Smooth muscle cell of the coronary artery (primary cell): ENCODE results near the gene VIPR2. TPM values are rescaled to one million over a fixed set of nuclear protein-coding genes. Genes with fewer than 3 reads are reported as not detected.

Experiments
- total RNA-seq: library from RNA; depleted of rRNA; stranded (reverse); fragments of >200 nt; gene quantifications from 2 replicates; pipeline ENCODE4 v1.2.3, GENCODE V29; 2014; ENCODE audit warnings: low replicate concordance

Gene VIPR2, protein sequence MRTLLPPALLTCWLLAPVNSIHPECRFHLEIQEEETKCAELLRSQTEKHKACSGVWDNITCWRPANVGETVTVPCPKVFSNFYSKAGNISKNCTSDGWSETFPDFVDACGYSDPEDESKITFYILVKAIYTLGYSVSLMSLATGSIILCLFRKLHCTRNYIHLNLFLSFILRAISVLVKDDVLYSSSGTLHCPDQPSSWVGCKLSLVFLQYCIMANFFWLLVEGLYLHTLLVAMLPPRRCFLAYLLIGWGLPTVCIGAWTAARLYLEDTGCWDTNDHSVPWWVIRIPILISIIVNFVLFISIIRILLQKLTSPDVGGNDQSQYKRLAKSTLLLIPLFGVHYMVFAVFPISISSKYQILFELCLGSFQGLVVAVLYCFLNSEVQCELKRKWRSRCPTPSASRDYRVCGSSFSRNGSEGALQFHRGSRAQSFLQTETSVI
- 0.23 TPM in 1 of 2 replicates, not detected in the other for total RNA-seq

DNA sequence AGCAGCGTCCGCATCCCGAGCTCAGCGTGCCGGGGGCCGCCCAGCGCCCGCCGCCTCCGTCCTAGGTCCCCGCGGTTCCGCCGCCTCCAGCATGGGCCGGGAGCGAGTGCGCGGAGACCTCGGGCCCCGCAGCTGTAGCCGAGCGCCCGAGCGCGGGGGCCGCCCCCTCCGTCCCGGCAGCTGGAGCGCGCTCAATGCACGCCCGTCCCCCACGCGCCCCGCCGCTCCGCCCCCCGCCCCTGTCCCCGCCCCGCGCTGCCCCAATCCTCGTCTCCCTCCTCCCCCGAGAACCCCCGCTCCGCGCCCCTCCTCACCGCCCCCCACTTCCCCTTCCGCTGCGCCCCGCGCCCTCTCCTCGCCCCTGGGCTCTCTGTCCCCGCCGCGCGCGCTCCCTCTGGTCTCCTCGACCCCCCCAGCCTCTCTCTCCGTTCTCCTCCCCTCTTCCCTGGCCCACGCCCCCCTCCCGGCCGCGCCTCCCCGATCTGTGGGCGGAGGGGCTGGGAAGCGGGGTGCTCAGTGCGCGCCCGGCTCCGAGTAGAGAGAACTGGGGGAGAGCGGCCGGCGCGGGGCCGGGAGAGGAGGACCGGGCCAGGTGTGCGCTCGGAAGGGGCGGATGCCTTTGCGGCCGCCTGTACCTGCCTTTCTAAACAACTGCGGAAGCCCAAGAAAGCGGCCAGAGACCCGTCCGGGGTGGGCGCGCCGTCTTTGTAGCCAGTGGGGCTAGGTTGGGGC, at the start of gene VIPR2:
VIPR2 (minus strand) TSS at position 110 of the 732 bp plus-strand sequence; CDS start at position 14, 96 bp downstream.

